ENCODE measurements around the gene FAT1.

DNA sequence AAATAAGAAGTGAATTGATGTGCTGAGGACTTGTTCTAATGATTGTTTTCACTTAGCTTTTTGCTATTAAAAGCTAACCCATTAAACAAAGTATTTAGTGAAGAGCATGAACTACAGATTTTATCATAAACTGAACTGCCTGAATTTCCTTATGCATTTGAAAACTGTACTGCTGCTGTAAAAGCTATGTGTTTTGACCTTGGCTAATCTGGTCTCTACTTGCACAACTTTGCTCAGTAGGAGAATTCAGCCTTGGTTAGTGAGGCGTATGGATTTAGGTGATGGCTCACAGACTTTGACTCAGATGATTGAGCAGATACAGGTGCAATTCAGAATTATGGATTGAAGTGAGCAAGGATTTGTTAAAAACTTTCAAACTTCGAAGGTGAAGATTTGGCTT lies 38.7 kb upstream of the FAT1 start:
- TF ChIP-seq POLR2AphosphoS5 (IDR thresholded peaks at IDR 0.05; ENCODE audit: low read depth, low read length) = no peak
- no peak for TF ChIP-seq POLR2A (IDR thresholded peaks at IDR 0.05; ENCODE audit: low read depth, low read length)
